Fibroblast of lung (primary cell): ENCODE results near the gene TRMT11. TPM values are rescaled to one million over a fixed set of nuclear protein-coding genes. Genes with fewer than 3 reads are reported as not detected.
A peak's percentile ranks its signal among the peaks of the same experiment; 100 is the strongest.

Experiments
- DNase-seq, 2 donors: peaks; one replicate each; pipeline versions ENCODE4 v3.0.0 to v3.0.0-alpha.2; 2010; ENCODE audit warnings: low read depth in 2 of 2
- H2AFZ ChIP-seq: 2 replicates; pipeline ENCODE4 v1.5.1; 2012; ENCODE audit warnings: low read length, control low read depth, inconsistent platforms
- H3K27ac ChIP-seq: 2 replicates; pipeline ENCODE4 v1.5.1; 2011; ENCODE audit warnings: low read length, control low read depth; ENCODE audit not compliant: insufficient read depth
- H3K27me3 ChIP-seq: 2 replicates; pipeline ENCODE4 v1.5.1; 2011; ENCODE audit warnings: mild to moderate bottlenecking, low read length; ENCODE audit not compliant: control insufficient read depth, insufficient read depth
- H3K36me3 ChIP-seq: 2 replicates; pipeline ENCODE4 v1.5.1; 2011; ENCODE audit warnings: low read length; ENCODE audit not compliant: control insufficient read depth, insufficient read depth
- H3K4me1 ChIP-seq: 2 replicates; pipeline ENCODE4 v1.5.1; 2011; ENCODE audit warnings: low read length; ENCODE audit not compliant: control insufficient read depth, insufficient read depth; ENCODE audit errors: extremely low read depth
- H3K4me2 ChIP-seq: 2 replicates; pipeline ENCODE4 v1.5.1; 2011; ENCODE audit warnings: low read length, control low read depth; ENCODE audit not compliant: insufficient read depth; ENCODE audit errors: extremely low read depth
- H3K4me3 ChIP-seq, 4 experiments: fragments of 200-600 bp in 1 of 4; sonication (generic) in 1 of 4; replicated peaks in 1 of 4; 2 replicates each; pipeline ENCODE4 v1.5.1; 2011 to 2016; ENCODE audit warnings: low read length in 4 of 4, low read depth in 3 of 4, mild to moderate bottlenecking in 3 of 4, control low read depth in 2 of 4, inconsistent platforms in 1 of 4, mixed read lengths in 1 of 4; ENCODE audit not compliant: insufficient read depth in 1 of 4; ENCODE audit errors: control extremely low read depth in 1 of 4
- H3K79me2 ChIP-seq: 2 replicates; pipeline ENCODE4 v1.5.1; 2012; ENCODE audit warnings: mild to moderate bottlenecking, low read length, inconsistent platforms; ENCODE audit not compliant: control insufficient read depth, insufficient read depth
- H3K9ac ChIP-seq: 2 replicates; pipeline ENCODE4 v1.5.1; 2011; ENCODE audit warnings: mild to moderate bottlenecking, low read length, control low read depth; ENCODE audit not compliant: insufficient read depth
- H3K9me3 ChIP-seq: 2 replicates; pipeline ENCODE4 v1.5.1; 2012; ENCODE audit warnings: low read depth, low read length; ENCODE audit not compliant: control insufficient read depth, insufficient read depth
- H4K20me1 ChIP-seq: 2 replicates; pipeline ENCODE4 v1.5.1; 2011; ENCODE audit warnings: low read length; ENCODE audit not compliant: control insufficient read depth, insufficient read depth; ENCODE audit errors: extremely low read depth
- EZH2 ChIP-seq: IDR thresholded peaks from 2 replicates; pipeline ENCODE4 v1.5.1; 2012; ENCODE audit warnings: low read length, control low read depth, mild to moderate bottlenecking; ENCODE audit errors: missing control alignments
- polyA plus RNA-seq, 2 donors: library from polyadenylated mRNA; depleted of rRNA in 1 of 2; stranded (reverse) in 1 of 2; unstranded in 1 of 2; fragments of >200 nt; gene quantifications; 2 replicates each; pipeline ENCODE4 v1.2.1, GENCODE V29; 2011 to 2012; ENCODE audit warnings: missing spikeins in 1 of 2
- total RNA-seq: library from RNA; depleted of rRNA; stranded (reverse); fragments of >200 nt; gene quantifications from 2 replicates; pipeline ENCODE4 v1.2.1, GENCODE V29; 2014
- TF ChIP-seq, protein P1 (sequence below), 2 donors: IDR thresholded peaks in 1 of 2; conservative IDR thresholded peaks in 1 of 2; 1 replicate in 1 of 2; 2 replicates in 1 of 2; pipeline ENCODE4 v1.5.1; 2011 to 2012; ENCODE audit warnings: low read length in 2 of 2, control low read depth in 1 of 2, inconsistent platforms in 1 of 2, low read depth in 1 of 2, mild to moderate bottlenecking in 1 of 2

The TRMT11 gene
- total and polyA plus RNA-seq, 2 donors (not counting 1 experiment from before 2014, with no cell fraction given) = 22.1 to 23.5 TPM

DNA sequence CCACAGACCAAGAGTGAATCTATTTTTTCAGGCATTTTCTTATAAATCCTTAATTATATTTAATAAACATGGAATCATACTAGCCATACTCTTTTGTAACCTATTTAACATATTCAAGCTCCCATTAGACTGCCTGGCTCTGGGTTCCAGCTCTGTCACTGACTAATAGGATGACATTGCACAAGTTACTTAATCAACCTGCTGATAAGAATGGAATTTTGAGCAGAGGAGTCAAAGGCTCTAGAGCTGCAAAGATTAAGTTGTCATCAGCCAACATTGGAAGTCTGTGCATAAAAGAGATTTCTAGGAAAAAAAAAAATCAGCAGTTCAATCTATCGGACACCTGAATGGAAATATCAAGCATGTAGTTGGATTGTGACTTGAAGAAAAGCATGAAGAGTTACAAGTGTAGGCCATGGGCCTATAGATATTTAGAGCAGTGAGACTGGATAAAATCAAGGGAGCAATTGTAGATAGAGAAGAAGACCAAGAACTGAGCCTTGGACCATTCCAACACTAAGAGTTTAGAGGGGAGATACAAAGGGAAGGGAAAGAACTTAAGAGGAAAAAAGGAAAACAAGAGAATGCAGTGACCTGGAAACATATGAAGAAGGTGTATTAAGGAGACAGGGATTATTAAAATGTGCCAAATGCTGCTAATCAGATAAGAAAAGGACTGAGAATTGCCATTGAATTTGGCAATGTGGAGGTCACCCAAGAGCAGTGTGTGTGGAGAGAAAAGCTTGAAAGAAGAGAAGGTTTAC, 40.8 kb upstream of the TRMT11 start:
- no peaks in the 10 kb centered on the region for H4K20me1 ChIP-seq
- H3K36me3 ChIP-seq = no peaks in the 10 kb centered on the region
- no peak overlapping the region for H2AFZ ChIP-seq
- H3K27ac ChIP-seq = peak overlapping the region; percentile 67
- DNase-seq = peak; percentile 36 to 82
- H3K4me3 ChIP-seq = no peak overlapping the region
- no peaks in the 10 kb centered on the region for H3K79me2 ChIP-seq
- no peaks in the 10 kb centered on the region for H3K27me3 ChIP-seq
- H3K4me2 ChIP-seq = peak overlapping the region; percentile 26
- H3K9me3 ChIP-seq = no peaks in the 10 kb centered on the region
- no peak for TF ChIP-seq EZH2
- TF ChIP-seq, protein P1, sequence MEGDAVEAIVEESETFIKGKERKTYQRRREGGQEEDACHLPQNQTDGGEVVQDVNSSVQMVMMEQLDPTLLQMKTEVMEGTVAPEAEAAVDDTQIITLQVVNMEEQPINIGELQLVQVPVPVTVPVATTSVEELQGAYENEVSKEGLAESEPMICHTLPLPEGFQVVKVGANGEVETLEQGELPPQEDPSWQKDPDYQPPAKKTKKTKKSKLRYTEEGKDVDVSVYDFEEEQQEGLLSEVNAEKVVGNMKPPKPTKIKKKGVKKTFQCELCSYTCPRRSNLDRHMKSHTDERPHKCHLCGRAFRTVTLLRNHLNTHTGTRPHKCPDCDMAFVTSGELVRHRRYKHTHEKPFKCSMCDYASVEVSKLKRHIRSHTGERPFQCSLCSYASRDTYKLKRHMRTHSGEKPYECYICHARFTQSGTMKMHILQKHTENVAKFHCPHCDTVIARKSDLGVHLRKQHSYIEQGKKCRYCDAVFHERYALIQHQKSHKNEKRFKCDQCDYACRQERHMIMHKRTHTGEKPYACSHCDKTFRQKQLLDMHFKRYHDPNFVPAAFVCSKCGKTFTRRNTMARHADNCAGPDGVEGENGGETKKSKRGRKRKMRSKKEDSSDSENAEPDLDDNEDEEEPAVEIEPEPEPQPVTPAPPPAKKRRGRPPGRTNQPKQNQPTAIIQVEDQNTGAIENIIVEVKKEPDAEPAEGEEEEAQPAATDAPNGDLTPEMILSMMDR (conservative IDR thresholded peaks at IDR 0.05 in 1 of 2, IDR thresholded peaks at IDR 0.05 in 1 of 2; ENCODE audit: low read depth in 1 of 2, low read length in 2 of 2) = no peak
- H3K4me1 ChIP-seq = peaks cover 14% of the 10 kb centered on the region
- no peak overlapping the region for H3K9ac ChIP-seq

DNA sequence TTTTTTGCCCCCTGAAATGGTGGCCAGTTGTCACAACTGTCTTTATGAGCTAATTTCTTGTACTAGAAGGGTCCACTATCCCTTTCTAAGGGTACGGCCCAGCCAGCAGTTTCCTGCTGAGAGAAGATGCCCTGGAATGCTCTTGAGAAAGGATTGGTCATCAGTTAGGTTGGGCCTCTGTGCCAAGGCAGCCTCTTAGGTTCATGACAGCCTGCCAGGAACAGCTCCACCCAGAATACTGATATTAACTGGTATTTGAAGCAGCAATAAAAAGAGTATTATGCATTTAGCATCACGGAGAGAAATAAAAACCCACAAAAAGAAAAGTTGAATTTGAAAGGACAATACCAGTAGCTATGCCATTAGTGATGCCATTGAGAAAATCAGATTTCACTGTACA, 38.7 kb upstream of the TRMT11 start:
- Histone ChIP-seq H4K20me1 (no peaks in the 10 kb centered on the region), H3K79me2 (no peaks in the 10 kb centered on the region), H3K27ac (no peak overlapping the region), H3K27me3 (no peaks in the 10 kb centered on the region), H3K4me1 (peaks cover 14% of the 10 kb centered on the region), H3K9me3 (no peaks in the 10 kb centered on the region), H3K4me2 (no peak overlapping the region), H2AFZ (no peak overlapping the region), H3K4me3 (no peak overlapping the region), H3K9ac (no peak overlapping the region), H3K36me3 (no peaks in the 10 kb centered on the region)
- peak; percentile 50 to 74 for DNase-seq
- TF ChIP-seq, protein P1 (conservative IDR thresholded peaks at IDR 0.05 in 1 of 2, IDR thresholded peaks at IDR 0.05 in 1 of 2; ENCODE audit: low read depth in 1 of 2, low read length in 2 of 2) = no peak
- no peak for TF ChIP-seq EZH2

DNA sequence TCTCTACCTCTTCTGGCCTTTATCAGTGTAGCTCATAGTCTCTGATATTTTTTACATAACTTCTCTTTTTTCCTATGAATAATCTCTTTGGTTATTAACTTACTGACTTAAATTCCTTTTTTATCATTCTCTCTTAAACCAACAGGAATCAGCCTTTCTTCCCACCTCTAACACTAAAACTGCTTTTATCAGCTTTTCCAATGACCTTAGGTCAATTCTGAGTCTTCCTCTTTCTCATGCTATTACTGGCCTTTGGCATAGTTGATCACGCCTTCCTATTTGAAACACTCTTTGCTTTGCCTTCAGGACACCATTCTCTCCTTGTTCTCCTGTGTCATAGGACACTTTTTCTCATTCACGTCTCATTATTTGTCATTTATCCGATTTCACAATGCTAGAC, 37.9 kb upstream of the TRMT11 start:
- H3K4me2 ChIP-seq = no peak overlapping the region

More for the DNA sequence above, 37.9 kb upstream of the TRMT11 start:
- no peaks in the 10 kb centered on the region for H4K20me1 ChIP-seq
- no peak overlapping the region for H3K27ac ChIP-seq
- no peaks in the 10 kb centered on the region for H3K36me3 ChIP-seq
- H3K9me3 ChIP-seq = no peaks in the 10 kb centered on the region
- TF ChIP-seq, protein P1 (conservative IDR thresholded peaks at IDR 0.05 in 1 of 2, IDR thresholded peaks at IDR 0.05 in 1 of 2; ENCODE audit: low read depth in 1 of 2, low read length in 2 of 2) = no peak
- no peak for TF ChIP-seq EZH2
- H3K27me3 ChIP-seq = no peaks in the 10 kb centered on the region
- H3K4me1 ChIP-seq = peaks cover 14% of the 10 kb centered on the region
- no peak for DNase-seq
- H3K79me2 ChIP-seq = no peaks in the 10 kb centered on the region
- no peak overlapping the region for H2AFZ ChIP-seq
- no peak overlapping the region for H3K9ac ChIP-seq
- no peak overlapping the region for H3K4me3 ChIP-seq
